Bone marrow (tissue), 2 donors: Measurements from ENCODE around the gene SH3RF2.

ENCODE experiments used
- DNase-seq, 2 donors: peaks; one replicate each; lab custom pipeline; 2025; lab: John Stamatoyannopoulos, UW

Gene SH3RF2

GRCh38 chr5:146047396-146047795, 111.0 kb downstream of the SH3RF2 start:
- no peak for DNase-seq

- no peak for DNase-seq
These were observed 112.8 kb downstream of the SH3RF2 start for GRCh38 chr5:146048994-146049703.

GRCh38 chr5:146049704-146050026, 113.3 kb downstream of the SH3RF2 start:
- DNase-seq: no peak

- DNase-seq: no peak
These were observed 113.7 kb downstream of the SH3RF2 start for GRCh38 chr5:146050086-146050485.

GRCh38 chr5:146051678-146052077, 115.3 kb downstream of the SH3RF2 start:
- DNase-seq: no peak

- no peak for DNase-seq
These were observed 116.4 kb downstream of the SH3RF2 start for GRCh38 chr5:146052780-146053179.

- DNase-seq: no peak
These were observed 119.1 kb downstream of the SH3RF2 start for GRCh38 chr5:146055432-146055831.

- no peak for DNase-seq
These were observed 123.3 kb downstream of the SH3RF2 start for GRCh38 chr5:146059460-146060220.

GRCh38 chr5:146060221-146060585, 123.8 kb downstream of the SH3RF2 start:
- no peak for DNase-seq

GRCh38 chr5:146066968-146067367, 130.6 kb downstream of the SH3RF2 start:
- no peak for DNase-seq

- DNase-seq: no peak
These were observed 131.8 kb downstream of the SH3RF2 start for GRCh38 chr5:146068206-146068605.

- no peak for DNase-seq
These were observed 132.8 kb downstream of the SH3RF2 start for GRCh38 chr5:146068977-146069779.

GRCh38 chr5:146069780-146070099, 133.4 kb downstream of the SH3RF2 start:
- no peak for DNase-seq

GRCh38 chr5:146070746-146071145, 134.4 kb downstream of the SH3RF2 start:
- no peak for DNase-seq

- DNase-seq: no peak
These were observed 134.8 kb downstream of the SH3RF2 start for GRCh38 chr5:146071171-146071570.

GRCh38 chr5:146072595-146072994, 136.2 kb downstream of the SH3RF2 start:
- DNase-seq: no peak

GRCh38 chr5:146073239-146073900, 137.0 kb downstream of the SH3RF2 start:
- no peak for DNase-seq

- DNase-seq: no peak
These were observed 139.7 kb downstream of the SH3RF2 start for GRCh38 chr5:146076028-146076427.

- DNase-seq: no peak
These were observed 140.1 kb downstream of the SH3RF2 start for GRCh38 chr5:146076455-146076854.

GRCh38 chr5:146078566-146078965, 142.2 kb downstream of the SH3RF2 start:
- no peak for DNase-seq

- DNase-seq: no peak
These were observed 143.5 kb downstream of the SH3RF2 start for GRCh38 chr5:146079695-146080373.

- DNase-seq: no peak
These were observed 145.2 kb downstream of the SH3RF2 start for GRCh38 chr5:146081556-146081955.
